HG02981 (cell line): ENCODE measurements around the gene GTF2H2.
"Not testable (repeated sequence)": the region's sequence is repeated elsewhere in the genome, so short reads cannot be mapped to it uniquely, and the experiment has no call there.

Experiments used
- ATAC-seq: cut with Tn5 transposase; IDR thresholded peaks from one replicate; pipeline ENCODE4 v1.9.1; 2021; ENCODE audit warnings: mild to moderate bottlenecking, moderate library complexity; ENCODE audit not compliant: unreplicated experiment

GTF2H2 gene

DNA sequence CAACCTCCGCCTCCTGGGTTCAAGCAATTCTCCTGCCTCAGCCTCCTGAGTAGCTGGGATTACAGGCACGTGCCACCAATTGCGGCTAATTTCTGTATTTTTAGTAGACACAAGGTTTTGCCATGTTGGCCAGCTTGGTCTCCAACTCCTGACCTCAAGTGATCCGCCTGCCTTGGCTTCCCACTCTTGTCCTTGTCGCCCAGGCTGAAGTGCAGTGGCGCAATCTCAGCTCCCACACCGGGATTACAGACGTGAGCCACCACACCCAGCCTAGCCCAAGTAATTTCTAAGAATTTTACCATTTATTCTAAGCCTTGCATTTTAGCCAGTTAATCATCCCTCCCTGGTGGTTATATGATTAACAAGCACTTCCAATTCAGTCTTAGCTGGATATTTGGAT is 53.3 kb downstream of the GTF2H2 start:
- no peak for ATAC-seq

DNA sequence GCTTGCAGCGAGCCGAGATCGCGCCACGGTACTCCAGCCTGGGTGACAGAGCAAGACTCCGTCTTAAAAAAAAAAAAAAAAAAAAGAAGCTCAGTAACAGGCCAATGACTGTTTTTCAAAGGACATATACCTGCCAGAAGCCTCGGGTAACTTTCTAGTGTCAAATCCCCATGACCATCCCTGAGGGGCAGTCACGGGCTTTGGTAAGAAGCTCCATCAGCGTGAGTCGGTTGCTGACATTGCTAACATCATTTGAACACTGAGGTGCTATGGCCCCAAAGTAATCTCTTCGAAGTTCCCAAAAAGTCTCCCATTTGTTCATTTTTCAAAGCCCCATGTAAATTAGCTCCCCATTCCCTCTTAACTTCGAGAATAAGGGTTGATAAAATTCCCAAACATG is 53.9 kb downstream of the GTF2H2 start:
- no peak for ATAC-seq

DNA sequence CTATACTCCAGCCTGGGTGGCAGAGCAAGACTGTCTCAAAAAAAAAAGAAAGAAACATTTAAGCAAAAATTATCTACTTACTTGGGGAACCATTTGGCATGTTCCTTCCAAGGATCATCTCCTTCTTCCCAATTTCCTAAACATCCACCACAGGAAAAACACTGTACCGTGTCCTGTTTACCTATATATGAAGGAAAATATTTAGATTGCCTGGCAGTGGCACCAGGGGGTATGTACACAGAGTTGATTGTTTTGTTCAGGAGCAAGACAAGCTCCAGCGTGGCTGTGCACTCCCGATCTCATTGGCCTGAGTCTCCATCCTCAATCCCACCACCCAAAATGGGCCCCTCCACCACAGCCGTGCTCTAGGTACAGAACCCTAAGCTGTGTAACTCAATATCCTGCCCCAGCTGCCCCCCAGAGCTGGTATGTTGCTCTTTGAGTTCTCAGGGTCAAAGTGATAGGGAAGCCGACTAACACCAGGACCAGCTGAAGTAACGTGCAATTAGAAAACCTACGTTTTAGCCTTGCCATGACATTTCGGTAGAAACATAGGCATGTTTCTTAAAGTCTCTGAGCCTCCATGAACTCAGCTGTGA is 56.2 kb downstream of the GTF2H2 start:
- ATAC-seq = no peak

- not testable (repeated sequence) for ATAC-seq
Measured at GRCh38 chr5:71006983-71007382, 60.5 kb downstream of the GTF2H2 start.
